Cardiac muscle cell (in vitro differentiated cells and primary cell): ENCODE data around the gene TOP3A. TPM values are rescaled to one million over a fixed set of nuclear protein-coding genes. Genes with fewer than 3 reads are reported as not detected.

Source experiments
- DNase-seq, 2 donors: peaks; one replicate each; pipeline versions ENCODE4 v3.0.0 to v3.0.0-alpha.2; 2010 to 2017; ENCODE audit warnings: low read depth in 1 of 2, low spot score in 1 of 2
- H3K27ac ChIP-seq: fragments of 200-600 bp; sonication (generic); 2 replicates; pipeline ENCODE4 v1.5.1; 2016
- H3K27me3 ChIP-seq: fragments of 200-600 bp; sonication (generic); 2 replicates; pipeline ENCODE4 v1.6.0; 2016; ENCODE audit warnings: control low read depth
- H3K36me3 ChIP-seq: fragments of 200-600 bp; sonication (generic); 2 replicates; pipeline ENCODE4 v1.5.1; 2016; ENCODE audit warnings: control low read depth
- H3K4me1 ChIP-seq: fragments of 200-600 bp; sonication (generic); 2 replicates; pipeline ENCODE4 v1.8.1; 2017; ENCODE audit warnings: low read depth, mild to moderate bottlenecking, mixed run types
- H3K4me3 ChIP-seq: fragments of 200-600 bp; sonication (generic); 2 replicates; pipeline ENCODE4 v1.5.1; 2016; ENCODE audit warnings: mild to moderate bottlenecking
- H3K9me3 ChIP-seq: fragments of 200-600 bp; sonication (generic); 2 replicates; pipeline ENCODE4 v1.5.1; 2017; ENCODE audit warnings: low read depth, mild to moderate bottlenecking, control low read depth
- polyA plus RNA-seq: library from polyadenylated mRNA; unstranded; fragments of >200 nt; fragmentation: Nextera tagmentation; extraction: Ambion mirVana; gene quantifications from 2 replicates; pipeline ENCODE4 v1.2.1, GENCODE V29; 2016
- total RNA-seq: library from RNA; depleted of rRNA; stranded (reverse); fragments of >200 nt; gene quantifications from 2 replicates; pipeline ENCODE4 v1.2.3, GENCODE V29; 2016
- TF ChIP-seq, protein P1 (sequence below): IDR thresholded peaks from 2 replicates; pipeline ENCODE4 v1.5.1; 2012; ENCODE audit warnings: low read depth, mild to moderate bottlenecking, low read length

Gene TOP3A
- total and polyA plus RNA-seq, 2 experiments from 2014 or later: 22.7 to 40.1 TPM

DNA sequence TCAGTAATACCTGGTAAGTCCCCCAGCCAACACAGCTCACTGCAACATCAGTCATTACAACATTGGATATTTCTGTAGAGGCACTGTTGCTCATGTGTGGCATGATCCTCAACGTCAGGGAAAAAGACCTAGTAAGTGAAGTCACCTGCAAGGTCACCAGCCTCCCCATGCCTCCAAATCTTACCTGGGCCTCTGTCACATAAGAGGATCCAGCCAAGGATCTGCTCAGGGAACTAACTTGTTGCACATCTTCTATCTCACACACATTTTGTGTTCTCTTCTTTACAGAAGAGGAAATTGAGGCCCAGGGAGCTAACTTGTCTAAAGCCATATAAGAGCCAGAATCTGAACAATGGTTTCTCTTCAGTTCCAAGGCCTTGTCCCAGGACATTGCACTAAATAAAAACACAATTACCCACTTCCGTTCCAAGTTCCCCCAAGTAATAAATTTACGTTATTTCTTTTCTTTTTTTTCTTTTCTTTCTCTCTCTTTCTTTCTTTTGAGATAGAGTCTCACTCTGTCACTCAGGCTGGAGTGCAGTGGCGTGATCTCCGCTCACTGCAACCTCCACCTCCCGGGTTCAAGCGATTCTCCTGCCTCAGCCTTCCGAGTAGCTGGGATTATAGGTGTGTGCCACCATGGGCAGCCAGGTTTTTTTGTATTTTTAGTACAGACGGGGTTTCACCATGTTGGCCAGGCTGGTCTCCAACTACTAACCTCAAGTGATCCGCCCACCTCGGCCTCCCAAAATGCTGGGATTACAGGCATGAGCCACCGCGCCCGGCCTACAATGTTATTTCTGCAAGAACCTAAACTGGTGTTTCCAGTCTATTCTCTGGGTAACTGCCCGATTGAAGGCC is 47.3 kb upstream of the TOP3A start:
- H3K9me3 ChIP-seq: no peaks in the 10 kb centered on the region
- H3K4me1 ChIP-seq: no peaks in the 10 kb centered on the region
- no peak for DNase-seq
- TF ChIP-seq, protein P1, sequence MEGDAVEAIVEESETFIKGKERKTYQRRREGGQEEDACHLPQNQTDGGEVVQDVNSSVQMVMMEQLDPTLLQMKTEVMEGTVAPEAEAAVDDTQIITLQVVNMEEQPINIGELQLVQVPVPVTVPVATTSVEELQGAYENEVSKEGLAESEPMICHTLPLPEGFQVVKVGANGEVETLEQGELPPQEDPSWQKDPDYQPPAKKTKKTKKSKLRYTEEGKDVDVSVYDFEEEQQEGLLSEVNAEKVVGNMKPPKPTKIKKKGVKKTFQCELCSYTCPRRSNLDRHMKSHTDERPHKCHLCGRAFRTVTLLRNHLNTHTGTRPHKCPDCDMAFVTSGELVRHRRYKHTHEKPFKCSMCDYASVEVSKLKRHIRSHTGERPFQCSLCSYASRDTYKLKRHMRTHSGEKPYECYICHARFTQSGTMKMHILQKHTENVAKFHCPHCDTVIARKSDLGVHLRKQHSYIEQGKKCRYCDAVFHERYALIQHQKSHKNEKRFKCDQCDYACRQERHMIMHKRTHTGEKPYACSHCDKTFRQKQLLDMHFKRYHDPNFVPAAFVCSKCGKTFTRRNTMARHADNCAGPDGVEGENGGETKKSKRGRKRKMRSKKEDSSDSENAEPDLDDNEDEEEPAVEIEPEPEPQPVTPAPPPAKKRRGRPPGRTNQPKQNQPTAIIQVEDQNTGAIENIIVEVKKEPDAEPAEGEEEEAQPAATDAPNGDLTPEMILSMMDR: no peak
- H3K36me3 ChIP-seq: peaks cover 3% of the 10 kb centered on the region
- H3K27ac ChIP-seq: no peak overlapping the region
- H3K27me3 ChIP-seq: no peaks in the 10 kb centered on the region
- peak overlapping the region; percentile 50 for H3K4me3 ChIP-seq

DNA sequence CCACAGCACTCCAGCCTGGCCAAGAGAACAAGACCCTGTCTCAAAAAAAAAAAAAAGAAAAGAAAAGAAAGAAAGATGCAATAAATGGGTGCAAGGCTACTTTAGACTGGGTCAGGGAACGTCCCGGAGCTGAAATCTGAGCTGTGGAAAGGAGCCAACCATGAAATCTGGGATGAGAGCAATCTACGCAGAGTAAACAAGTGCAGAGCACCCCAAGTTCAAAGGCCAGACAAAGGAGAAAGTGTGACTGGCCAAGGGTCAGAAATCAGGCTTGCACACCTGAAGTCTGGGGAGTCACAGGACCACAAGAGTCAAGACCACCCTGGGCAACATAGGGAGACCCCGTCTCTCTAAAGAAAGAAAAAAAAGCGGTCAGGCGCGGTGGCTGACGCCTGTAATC is 45.7 kb upstream of the TOP3A start:
- no peaks in the 10 kb centered on the region for H3K9me3 ChIP-seq
- peaks cover 3% of the 10 kb centered on the region for H3K36me3 ChIP-seq
- H3K27me3 ChIP-seq: no peaks in the 10 kb centered on the region
- no peak overlapping the region for H3K27ac ChIP-seq
- TF ChIP-seq, protein P1: no peak
- no peak for DNase-seq
- no peak overlapping the region for H3K4me3 ChIP-seq
- no peaks in the 10 kb centered on the region for H3K4me1 ChIP-seq

DNA sequence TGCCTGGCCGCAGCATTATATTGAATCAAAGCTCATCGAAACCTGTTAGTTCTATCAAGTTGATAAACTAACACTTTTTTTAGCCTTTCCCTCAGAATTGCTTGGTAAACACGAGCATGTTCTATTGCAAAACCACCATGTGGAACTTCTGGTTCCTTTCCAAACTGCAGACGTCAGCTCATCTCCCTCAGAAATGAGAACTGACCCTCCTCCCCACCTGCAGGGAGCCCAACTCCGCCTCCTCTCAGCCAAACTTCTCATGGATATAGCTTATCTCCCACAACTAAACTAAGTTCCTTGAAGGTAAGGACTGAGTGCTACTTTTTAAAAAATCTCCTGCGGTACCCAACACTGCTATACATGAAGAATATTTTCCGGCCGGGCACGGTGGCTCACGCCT is 41.8 kb upstream of the TOP3A start:
- Histone ChIP-seq H3K27me3 (no peaks in the 10 kb centered on the region), H3K27ac (no peak overlapping the region), H3K36me3 (peaks cover 12% of the 10 kb centered on the region), H3K9me3 (no peaks in the 10 kb centered on the region), H3K4me3 (no peak overlapping the region), H3K4me1 (no peaks in the 10 kb centered on the region)
- TF ChIP-seq, protein P1: no peak
- DNase-seq: peak in 1 of 2 donors; percentile 86

DNA sequence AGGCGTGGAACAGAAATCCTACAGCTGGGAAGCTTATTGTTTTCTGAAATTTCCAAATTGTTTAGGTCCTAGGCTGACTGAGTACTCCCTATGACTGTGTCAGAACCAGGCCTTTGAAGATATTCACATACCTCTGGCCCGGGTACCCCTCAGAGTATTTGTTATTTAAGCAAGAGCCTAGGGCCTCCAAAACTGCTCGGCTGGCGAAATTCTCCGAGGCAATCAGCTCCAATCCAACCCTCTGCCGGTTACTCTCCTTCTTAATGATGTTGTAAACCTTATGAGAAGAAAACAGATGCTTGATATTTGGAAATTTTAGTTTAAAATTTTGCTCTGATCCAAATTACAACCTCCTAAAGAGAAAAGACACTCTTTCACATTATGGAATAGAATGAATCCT is 38.7 kb upstream of the TOP3A start:
- Histone ChIP-seq H3K27ac (no peak overlapping the region), H3K27me3 (no peaks in the 10 kb centered on the region), H3K4me1 (no peaks in the 10 kb centered on the region), H3K9me3 (no peaks in the 10 kb centered on the region), H3K36me3 (peaks cover 12% of the 10 kb centered on the region), H3K4me3 (no peak overlapping the region)
- TF ChIP-seq, protein P1: no peak
- no peak for DNase-seq

DNA sequence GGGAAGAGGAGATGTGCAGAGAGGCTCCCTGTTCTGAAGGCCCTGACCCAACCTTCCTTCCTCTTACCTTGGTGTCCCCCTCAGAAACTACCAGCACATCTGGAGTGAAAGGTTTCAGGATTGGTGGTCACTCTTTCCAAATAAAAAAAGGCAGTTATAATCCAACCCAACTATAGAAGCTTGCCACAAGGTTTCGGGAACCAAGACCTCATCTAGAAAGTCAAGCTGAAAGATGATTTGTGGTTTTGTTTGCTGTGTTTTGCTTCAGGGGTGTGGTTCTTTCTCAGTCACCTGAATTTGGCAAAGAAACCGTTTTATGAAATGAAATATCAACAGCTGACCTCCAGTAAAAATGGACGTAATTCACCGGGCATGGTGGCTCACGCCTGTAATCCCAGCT is 29.2 kb upstream of the TOP3A start:
- no peaks in the 10 kb centered on the region for H3K9me3 ChIP-seq
- TF ChIP-seq, protein P1: no peak
- no peaks in the 10 kb centered on the region for H3K27me3 ChIP-seq
- peaks cover 31% of the 10 kb centered on the region for H3K36me3 ChIP-seq
- H3K4me1 ChIP-seq: no peaks in the 10 kb centered on the region
- DNase-seq: no peak
- no peak overlapping the region for H3K27ac ChIP-seq
- H3K4me3 ChIP-seq: no peak overlapping the region
